ENCODE measurements around the gene KIAA1671.

KIAA1671 gene

DNA sequence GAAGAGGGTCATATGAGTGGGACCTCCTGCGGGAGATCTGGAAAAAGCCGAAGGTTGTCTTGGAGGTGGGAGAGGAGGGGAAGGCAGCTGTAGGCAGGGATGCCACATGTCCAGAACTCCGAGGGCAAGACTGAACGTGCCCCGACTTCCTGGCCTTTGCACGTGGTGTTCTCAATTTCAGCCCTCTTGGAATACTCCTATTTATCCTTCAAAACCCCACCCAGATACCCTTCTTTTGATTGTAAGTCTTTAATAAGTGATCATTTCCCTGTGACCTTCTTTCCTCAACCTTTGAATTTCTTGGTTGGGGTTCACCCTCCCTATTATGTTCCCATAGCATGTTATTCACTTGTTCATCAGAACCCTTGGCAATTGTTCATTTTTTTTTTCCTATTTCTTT is 151.9 kb downstream of the KIAA1671 start:
- H3K27ac ChIP-seq: no peak overlapping the region
- no peak for DNase-seq (ENCODE audit: low read depth, low spot score)

DNA sequence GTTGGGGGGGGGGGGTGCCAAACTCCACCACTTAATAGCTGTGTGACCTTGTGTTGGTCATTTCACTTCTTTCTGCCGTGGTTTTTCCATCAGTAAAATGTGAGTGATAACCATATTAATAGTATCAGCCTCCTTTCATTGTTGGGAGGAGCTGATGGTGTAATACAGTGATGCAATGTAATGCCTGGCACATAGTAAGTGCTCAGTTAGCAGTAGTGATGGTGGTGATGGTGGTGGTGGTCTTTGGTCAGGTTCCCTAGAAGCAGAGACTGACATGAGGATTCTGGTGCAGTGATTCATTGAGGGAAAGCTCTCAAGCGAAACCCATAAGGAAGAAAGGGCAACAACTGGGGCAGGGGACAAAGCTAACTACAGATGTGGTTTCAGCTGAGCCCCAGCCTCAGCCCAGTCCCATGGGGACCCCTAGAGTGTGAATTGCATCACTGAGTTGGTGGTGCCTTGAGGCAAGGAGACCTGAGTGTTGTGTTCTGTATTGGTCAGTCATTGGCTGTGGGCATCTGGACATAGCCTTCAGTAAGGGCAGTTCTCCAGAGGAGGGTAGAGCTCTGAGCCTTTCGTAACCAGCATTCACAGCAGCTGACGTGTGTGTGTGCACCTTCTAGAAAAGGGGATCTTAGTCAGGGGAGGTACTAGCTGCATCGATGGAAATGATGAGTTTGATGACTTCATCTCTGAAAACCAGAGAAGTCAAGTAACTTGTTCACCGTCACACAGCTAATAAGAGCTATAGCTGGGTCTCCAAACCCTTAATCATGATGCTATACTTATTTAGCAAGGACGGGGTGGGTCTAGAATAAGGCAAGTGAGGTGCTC is 153.5 kb downstream of the KIAA1671 start:
- no peak for DNase-seq (ENCODE audit: low read depth, low spot score)
- H3K27ac ChIP-seq: no peak overlapping the region

DNA sequence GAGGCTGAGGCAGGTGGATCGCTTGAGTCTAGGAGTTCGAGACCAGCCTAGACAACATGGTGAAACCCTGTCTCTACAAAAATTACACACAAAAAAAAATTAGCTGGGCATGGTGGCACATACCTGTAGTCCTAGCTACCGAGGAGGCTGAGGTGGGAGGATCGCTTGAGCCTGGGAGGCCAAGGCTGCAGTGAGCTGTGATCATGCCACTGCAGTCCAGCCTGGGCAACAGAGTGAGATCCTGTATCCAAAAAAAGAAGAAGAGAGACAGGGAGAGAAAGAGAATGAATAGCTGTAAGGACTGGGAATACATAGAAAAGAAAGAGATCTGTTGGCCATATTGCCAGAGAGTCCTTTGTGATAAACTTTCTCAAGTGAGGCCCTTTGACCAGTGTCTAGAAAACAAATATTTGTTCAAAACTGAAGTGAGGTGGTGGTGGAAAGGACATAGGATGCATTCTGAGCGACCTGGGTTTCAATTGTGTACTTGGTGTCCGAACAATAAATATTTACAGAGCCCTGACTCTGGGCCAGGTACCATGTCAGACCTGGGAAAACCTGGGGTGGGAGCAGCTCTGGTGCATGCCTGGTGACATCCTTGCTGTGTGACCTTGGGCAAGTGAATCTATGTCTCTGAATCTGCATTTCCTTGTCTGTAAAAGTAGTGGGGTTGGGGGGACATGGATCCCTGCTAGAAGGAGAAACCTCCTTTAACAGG is 157.5 kb downstream of the KIAA1671 start:
- no peak overlapping the region for H3K27ac ChIP-seq
- no peak for DNase-seq (ENCODE audit: low read depth, low spot score)

GRCh38 chr22:25110596-25110845 is 158.0 kb downstream of the KIAA1671 start:
- H3K27ac ChIP-seq: peak overlapping the region; percentile 72
- DNase-seq (ENCODE audit: low read depth, low spot score): no peak

GRCh38 chr22:25110846-25111578 is 158.5 kb downstream of the KIAA1671 start:
- peak; percentile 54 for DNase-seq (ENCODE audit: low read depth, low spot score)
- peak overlapping the region; percentile 72 for H3K27ac ChIP-seq

DNA sequence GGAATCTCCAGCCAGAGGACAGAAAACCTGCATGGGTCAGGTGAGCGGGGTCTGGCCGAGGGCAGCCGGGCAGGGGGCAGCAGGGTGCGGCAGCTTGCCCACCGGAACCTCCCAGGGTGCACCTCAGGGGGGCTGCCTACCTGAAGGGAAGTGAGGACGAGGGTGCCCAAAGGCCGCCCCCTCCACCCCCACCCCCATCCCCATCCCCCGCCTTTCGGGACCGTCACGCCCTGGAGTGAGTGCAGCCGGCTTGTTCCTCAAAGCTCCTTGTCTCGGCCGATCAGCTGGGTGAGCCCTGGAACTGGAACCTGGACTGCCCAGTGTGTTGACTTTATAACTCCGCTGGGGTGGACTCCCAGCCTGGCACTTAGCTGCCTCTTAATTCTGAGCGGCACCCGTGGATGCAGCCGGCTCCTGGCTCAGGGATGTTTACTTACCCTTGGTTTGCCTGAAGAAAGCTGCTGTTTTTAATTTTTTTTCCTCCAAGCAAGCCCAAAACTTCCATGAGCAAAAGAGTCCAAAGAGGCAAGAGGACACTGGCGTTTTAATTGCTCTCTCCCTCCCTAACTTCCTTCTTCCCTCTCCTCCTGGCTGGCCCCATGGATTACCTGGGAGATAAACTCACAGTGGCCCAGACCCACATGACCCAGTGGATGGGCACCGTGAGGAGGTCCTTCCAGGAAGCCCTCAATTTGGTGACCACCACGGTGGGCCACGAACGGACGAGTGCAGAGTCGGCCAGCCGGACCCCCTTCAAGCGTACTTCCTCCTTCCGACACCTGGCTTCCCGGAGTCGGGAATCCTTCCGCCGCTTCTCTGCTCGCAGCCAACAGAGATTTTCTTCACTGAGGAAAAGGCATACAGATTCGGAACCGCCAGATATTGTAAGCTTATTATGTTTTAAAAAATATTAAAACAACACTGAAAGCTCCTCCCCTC is 159.3 kb downstream of the KIAA1671 start:
- no peak for DNase-seq (ENCODE audit: low read depth, low spot score)

GRCh38 chr22:25112538-25113253 is 160.2 kb downstream of the KIAA1671 start:
- DNase-seq (ENCODE audit: low read depth, low spot score): no peak
- H3K27ac ChIP-seq: peak overlapping the region; percentile 72

More for the DNA sequence above, 159.3 kb downstream of the KIAA1671 start:
- peak overlapping the region; percentile 72 for H3K27ac ChIP-seq

DNA sequence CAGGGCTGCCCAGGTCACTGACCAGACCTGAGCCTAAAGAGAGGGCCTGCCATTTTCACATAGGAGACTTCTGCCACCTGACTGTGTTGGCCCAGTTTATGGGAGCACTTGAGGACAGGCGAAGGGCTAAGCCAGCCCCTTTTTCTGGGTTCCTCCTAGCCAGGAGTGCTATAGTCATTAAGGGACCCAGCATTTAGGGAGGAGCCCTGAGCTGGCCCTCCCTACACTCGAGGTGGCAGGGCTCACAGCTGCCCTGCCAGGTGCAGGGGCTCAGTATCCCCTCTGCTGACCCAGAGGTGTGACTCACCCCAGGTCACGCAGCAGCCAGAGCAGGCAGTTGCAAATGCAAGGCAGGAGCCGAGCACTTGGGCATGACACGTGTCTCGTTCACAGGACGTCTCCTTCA is 160.8 kb downstream of the KIAA1671 start:
- peak overlapping the region; percentile 72 for H3K27ac ChIP-seq

DNA sequence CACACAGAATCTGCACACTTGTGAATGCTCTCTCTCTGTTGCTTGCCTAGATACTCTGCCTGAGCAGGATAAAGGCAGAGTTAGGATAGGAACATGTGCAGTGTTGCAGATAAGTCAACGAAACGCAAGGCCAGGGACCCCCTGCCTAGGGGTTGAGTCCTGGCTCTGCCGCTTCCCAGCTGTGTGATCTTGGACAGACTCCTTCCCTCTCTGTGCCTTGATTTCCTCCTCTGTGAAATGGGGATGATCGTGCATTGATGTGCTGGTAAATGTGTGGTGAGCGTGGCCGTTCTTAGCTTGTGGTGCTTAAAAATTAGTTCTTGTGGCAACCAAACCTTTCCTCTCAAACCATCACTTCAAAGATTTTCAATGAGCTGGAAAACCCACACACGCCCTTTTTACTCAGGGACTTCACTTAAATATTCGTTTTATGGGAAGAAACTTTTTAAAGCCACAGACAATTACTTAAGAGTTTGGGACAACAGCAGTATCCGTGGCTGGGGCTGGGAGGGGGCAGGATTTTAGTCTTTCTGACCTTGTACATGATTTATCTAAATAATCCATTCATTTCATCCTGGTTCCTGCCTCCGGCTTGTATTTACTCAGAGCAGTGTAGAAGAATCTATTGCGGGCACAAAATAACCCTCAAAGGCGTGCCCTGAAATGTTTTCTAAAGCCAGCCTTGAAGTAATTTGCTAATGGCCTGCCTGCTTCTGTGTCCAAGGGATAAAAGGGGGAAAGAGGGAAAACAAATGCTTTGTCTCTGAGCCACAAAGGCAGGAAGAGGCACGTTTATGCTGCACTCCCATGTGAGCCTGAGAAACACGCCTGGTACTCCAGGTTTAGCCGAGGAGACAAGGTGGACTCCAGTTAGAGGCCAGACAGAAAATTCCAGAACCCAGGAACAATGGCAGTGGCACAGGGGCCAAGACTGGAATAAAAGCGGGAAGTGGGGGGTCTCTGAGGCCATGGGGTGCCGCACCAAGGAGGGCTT is 162.2 kb downstream of the KIAA1671 start:
- no peak for DNase-seq (ENCODE audit: low read depth, low spot score)
- peak overlapping the region; percentile 72 for H3K27ac ChIP-seq

More for the DNA sequence above, 160.8 kb downstream of the KIAA1671 start:
- no peak for DNase-seq (ENCODE audit: low read depth, low spot score)

- peak overlapping the region; percentile 42 for H3K27ac ChIP-seq
- DNase-seq (ENCODE audit: low read depth, low spot score): no peak
Measured at GRCh38 chr22:25119609-25120008, 167.1 kb downstream of the KIAA1671 start.

- peak overlapping the region; percentile 42 for H3K27ac ChIP-seq
- peak; percentile 39 for DNase-seq (ENCODE audit: low read depth, low spot score)
Measured at GRCh38 chr22:25120093-25120561, 167.6 kb downstream of the KIAA1671 start.

DNA sequence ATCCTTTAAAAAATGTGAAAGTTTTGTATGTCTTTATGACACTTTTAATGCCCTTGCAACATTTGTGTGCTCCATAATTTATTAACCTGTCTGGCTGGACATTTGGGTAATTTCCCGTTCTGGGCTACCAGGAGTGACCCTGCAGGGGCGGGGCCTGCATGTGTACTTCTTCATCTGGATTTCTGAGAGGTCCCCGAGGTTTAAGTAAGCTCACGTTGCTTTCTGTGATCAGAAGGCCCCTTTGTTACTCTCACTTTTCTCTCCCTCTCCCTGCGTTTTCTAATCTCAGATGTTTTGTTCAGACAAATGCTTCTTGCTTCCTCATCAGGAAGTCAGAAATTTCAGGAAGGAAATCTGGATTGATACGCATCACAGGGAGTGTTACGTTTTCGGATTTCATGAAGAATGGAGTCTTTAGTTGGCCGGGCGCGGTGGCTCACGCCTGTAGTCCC is 168.3 kb downstream of the KIAA1671 start:
- DNase-seq (ENCODE audit: low read depth, low spot score): no peak

DNA sequence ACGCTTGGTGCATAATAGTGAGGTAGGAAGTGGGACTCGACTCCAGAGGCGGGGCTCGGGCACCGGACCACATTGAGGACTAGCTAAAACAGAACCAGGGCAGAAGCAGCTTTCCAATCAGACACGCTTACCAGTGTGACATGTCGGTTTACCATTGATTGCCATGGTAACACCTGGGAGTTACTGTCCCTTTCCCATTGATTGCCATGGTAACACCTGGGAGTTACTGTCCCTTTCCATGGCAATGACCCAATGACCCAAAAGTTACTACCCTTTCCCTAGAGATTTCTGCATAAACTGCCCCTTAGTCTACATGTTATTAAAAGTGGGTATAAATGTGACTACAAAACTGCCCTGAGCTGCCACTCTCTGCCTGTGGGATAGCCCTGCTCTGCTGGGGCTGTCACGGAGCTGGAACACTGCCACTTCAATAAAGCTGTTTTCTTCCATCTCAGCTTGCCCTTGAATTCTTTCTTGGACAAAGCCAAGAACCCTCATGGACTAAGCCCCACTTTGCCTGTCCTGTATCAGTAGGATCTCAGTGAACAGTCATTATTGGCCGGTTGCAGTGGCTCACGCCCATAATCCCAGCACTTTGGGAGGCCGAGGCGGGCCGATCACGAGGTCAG is 169.7 kb downstream of the KIAA1671 start:
- DNase-seq (ENCODE audit: low read depth, low spot score): no peak
- no peak overlapping the region for H3K27ac ChIP-seq

More for the DNA sequence above, 168.3 kb downstream of the KIAA1671 start:
- H3K27ac ChIP-seq: peak overlapping the region; percentile 42

GRCh38 chr22:25123677-25124076 is 171.2 kb downstream of the KIAA1671 start:
- DNase-seq (ENCODE audit: low read depth, low spot score): no peak
- no peak overlapping the region for H3K27ac ChIP-seq

GRCh38 chr22:25125693-25126357 is 173.3 kb downstream of the KIAA1671 start:
- DNase-seq (ENCODE audit: low read depth, low spot score): no peak
- H3K27ac ChIP-seq: no peak overlapping the region

DNA sequence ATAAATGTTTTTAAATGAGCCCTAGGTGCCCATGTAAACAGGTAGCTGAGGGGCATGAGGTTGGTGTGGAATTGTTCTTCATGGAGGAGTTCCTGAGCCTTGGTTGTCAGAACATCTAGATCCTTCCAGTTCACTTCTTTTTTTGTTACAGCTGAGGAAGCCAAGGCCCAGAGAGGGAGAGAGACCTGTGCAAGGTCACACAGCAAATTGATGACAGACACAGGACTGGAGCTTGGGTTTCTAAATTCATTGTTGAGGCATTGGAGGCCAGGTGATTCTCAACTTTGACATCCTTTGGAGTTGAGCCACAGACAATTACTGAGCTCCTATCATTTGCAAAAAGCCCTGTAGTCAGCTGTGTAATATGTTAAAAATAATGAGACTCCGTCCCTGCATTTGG is 174.0 kb downstream of the KIAA1671 start:
- H3K27ac ChIP-seq: no peak overlapping the region
- no peak for DNase-seq (ENCODE audit: low read depth, low spot score)

- no peak for DNase-seq (ENCODE audit: low read depth, low spot score)
- H3K27ac ChIP-seq: no peak overlapping the region
Measured at GRCh38 chr22:25127318-25127717, 174.8 kb downstream of the KIAA1671 start.
